GM13977 (cell line): Measurements from ENCODE around the gene DRC7.

Source experiments
- DNase-seq: peaks from one replicate; pipeline ENCODE4 v3.0.0; 2012; ENCODE audit warnings: low spot score
- in situ Hi-C: fragments of 300-500 bp; cut with MboI; formaldehyde crosslinking; loops from one replicate; pipeline ENCODE4 v1.12.0; 2022; ENCODE audit warnings: low sequenced_read_pairs, low pct_unique_long_range_greater_than_20kb, mixed read lengths, inconsistent platforms; ENCODE audit not compliant: unreplicated experiment
- TF ChIP-seq, protein P1 (sequence below): IDR thresholded peaks from 2 replicates; pipeline ENCODE4 v1.5.1; 2012; ENCODE audit warnings: mild to moderate bottlenecking, control low read depth; ENCODE audit not compliant: insufficient read depth; ENCODE audit errors: extremely low read depth, missing control alignments

The DRC7 gene

GRCh38 chr16:57688987-57689761 lies 5.4 kb upstream of the DRC7 start:
- no peak for DNase-seq
- TF ChIP-seq, protein P1, sequence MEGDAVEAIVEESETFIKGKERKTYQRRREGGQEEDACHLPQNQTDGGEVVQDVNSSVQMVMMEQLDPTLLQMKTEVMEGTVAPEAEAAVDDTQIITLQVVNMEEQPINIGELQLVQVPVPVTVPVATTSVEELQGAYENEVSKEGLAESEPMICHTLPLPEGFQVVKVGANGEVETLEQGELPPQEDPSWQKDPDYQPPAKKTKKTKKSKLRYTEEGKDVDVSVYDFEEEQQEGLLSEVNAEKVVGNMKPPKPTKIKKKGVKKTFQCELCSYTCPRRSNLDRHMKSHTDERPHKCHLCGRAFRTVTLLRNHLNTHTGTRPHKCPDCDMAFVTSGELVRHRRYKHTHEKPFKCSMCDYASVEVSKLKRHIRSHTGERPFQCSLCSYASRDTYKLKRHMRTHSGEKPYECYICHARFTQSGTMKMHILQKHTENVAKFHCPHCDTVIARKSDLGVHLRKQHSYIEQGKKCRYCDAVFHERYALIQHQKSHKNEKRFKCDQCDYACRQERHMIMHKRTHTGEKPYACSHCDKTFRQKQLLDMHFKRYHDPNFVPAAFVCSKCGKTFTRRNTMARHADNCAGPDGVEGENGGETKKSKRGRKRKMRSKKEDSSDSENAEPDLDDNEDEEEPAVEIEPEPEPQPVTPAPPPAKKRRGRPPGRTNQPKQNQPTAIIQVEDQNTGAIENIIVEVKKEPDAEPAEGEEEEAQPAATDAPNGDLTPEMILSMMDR = no peak
- in situ Hi-C loops = no loop called here

DNA sequence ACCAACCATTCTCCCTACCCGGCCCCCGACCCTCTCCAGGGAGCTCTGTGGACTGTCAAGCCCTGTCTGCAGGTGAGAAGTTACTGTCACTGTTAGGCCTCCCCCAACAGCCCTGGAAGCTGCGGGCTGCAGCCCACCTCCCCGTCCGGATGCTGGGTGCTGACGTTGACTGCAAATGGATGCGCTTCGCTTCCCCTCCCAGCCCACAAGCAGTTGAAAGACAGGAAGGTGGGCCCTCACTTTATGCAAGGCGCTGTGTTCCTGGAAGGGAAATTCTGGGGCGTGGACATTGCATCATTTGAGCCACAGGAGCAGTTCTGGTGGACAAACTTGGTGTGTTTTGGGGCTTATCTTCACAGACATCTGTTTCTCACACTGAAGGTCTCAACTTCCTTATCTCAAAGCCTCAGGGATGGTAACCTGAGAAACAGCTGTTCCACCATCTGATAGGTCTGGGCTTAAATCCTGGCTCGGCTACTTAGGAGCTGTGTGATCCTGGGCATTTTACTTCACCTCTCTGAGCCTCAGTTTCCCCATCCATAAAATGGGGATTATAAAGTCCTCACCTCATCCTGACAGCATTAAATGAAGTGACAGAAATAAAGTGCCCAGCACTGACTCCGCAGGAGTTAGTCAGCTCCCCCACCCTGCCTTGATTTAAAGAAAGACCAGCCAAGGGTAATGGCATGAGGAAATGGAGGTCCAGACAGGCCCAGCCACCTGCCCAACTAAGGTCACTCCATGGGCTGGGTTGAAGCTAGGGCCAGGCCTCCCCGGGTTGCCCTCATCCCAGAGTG lies 4.6 kb upstream of the DRC7 start:
- TF ChIP-seq, protein P1 = no peak
- peak; percentile 79 for DNase-seq
- in situ Hi-C loops = no loop called here

GRCh38 chr16:57690782-57691471 lies 3.7 kb upstream of the DRC7 start:
- no peak for DNase-seq
- in situ Hi-C loops = no loop called here
- TF ChIP-seq, protein P1 = no peak

DNA sequence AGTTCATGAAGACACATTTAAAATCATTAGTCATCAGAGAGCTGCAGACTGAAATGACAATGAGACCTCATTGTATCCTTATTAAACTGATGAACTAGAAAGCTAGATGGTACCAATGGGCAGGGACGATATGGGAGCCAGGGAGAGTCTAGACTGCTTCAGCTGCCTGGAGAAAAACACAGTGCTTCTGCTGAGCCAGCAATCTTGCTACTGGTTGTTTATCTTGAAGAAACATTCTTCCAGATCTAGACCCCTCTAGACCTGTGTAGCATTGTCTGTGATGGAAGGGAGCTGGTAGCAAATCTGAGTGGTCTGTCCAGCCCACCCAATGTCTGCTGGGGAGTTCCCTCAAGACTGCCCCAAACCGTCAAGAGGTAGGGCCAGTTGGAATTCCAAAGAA lies 2.0 kb upstream of the DRC7 start:
- no peak for DNase-seq
- in situ Hi-C loops = no loop called here
- TF ChIP-seq, protein P1 = no peak

GRCh38 chr16:57693550-57693949 lies 1.1 kb upstream of the DRC7 start:
- in situ Hi-C loops = no loop called here
- TF ChIP-seq, protein P1 = no peak
- no peak for DNase-seq

DNA sequence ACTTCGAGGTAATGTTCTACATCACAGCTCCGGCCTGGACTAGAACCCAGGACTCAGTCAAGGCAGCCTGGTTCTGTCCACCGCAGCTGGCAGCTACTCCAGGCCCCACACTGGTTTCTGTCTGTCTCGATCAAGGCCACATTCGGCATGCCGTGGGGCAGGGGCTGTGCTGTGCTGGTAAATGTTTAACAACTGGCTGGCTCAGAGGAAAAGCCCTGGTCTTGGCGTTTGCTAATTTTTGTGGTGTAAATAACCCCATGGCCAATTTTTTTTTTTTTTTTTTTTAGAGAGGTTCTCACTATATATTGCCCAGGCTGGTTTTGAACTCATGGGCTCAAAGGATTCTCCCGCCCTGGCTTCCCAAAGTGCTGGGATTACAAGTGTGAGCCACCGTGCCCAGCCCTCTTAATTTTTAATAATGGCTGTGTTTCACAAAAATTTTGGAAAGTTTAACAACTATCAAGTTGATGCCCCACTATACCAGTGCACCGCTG lies 328 bp upstream of the DRC7 start:
- in situ Hi-C loops = no loop called here
- TF ChIP-seq, protein P1 = no peak
- no peak for DNase-seq
